Nephron (organoid): Measurements from ENCODE around the gene BTNL2.
"Not testable (repeated sequence)": the region's sequence is repeated elsewhere in the genome, so short reads cannot be mapped to it uniquely, and the experiment has no call there.

ENCODE experiments used
- H3K27ac Mint-ChIP-seq, 3 experiments: 2 replicates each; pipeline ENCODE4 v1.8.0; 2020; ENCODE audit warnings: mixed read lengths in 3 of 3, mild to moderate bottlenecking in 2 of 3, moderate library complexity in 1 of 3
- H3K27me3 Mint-ChIP-seq: 2 replicates; pipeline ENCODE4 v1.8.0; 2021; ENCODE audit warnings: low read depth, mild to moderate bottlenecking, moderate library complexity, mixed read lengths
- H3K36me3 Mint-ChIP-seq: 2 replicates; pipeline ENCODE4 v1.8.0; 2020; ENCODE audit warnings: low read depth, mixed read lengths
- H3K4me1 Mint-ChIP-seq: 2 replicates; pipeline ENCODE4 v1.8.0; 2020; ENCODE audit warnings: mixed read lengths
- H3K4me3 Mint-ChIP-seq, 3 experiments: 2 replicates each; pipeline ENCODE4 v1.8.0; 2020; ENCODE audit warnings: mild to moderate bottlenecking in 3 of 3, mixed read lengths in 3 of 3, moderate library complexity in 2 of 3
- H3K9me3 Mint-ChIP-seq: 2 replicates; pipeline ENCODE4 v1.8.0; 2020; ENCODE audit warnings: mixed read lengths
- TF ChIP-seq, protein P1 (sequence below), 3 experiments: fragments of 200-600 bp; sonication (generic); IDR thresholded peaks; one replicate each; pipeline ENCODE4 v1.5.0; 2021; ENCODE audit warnings: antibody characterized with exemption in 3 of 3; ENCODE audit not compliant: unreplicated experiment in 3 of 3

The BTNL2 gene

DNA sequence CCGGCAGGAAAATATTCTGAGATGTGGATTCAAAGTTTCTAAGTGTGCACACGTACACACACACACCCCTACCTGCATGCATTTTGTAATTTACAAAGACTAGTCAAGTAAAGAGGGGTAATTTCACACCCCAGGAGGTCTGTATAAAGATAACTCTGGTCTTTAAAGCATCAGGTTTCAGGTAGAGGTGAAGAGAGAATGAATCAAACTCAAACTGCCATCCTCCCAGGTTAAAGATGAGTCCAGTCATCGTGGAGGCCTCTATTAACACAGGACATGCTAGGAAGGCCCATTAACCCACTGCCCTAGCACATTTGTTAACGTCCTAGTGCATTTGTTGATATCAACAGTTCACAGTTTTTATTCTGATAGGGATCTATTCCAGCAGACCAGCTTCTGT is 29.2 kb upstream of the BTNL2 start:
- no peaks in the 10 kb centered on the region for H3K9me3 Mint-ChIP-seq
- H3K27me3 Mint-ChIP-seq = peaks cover 18% of the 10 kb centered on the region
- no peaks in the 10 kb centered on the region for H3K36me3 Mint-ChIP-seq
- H3K4me3 Mint-ChIP-seq = no peak overlapping the region
- TF ChIP-seq, protein P1, sequence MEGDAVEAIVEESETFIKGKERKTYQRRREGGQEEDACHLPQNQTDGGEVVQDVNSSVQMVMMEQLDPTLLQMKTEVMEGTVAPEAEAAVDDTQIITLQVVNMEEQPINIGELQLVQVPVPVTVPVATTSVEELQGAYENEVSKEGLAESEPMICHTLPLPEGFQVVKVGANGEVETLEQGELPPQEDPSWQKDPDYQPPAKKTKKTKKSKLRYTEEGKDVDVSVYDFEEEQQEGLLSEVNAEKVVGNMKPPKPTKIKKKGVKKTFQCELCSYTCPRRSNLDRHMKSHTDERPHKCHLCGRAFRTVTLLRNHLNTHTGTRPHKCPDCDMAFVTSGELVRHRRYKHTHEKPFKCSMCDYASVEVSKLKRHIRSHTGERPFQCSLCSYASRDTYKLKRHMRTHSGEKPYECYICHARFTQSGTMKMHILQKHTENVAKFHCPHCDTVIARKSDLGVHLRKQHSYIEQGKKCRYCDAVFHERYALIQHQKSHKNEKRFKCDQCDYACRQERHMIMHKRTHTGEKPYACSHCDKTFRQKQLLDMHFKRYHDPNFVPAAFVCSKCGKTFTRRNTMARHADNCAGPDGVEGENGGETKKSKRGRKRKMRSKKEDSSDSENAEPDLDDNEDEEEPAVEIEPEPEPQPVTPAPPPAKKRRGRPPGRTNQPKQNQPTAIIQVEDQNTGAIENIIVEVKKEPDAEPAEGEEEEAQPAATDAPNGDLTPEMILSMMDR (IDR thresholded peaks at IDR 0.05; ENCODE audit: unreplicated experiment in 3 of 3) = no peak
- H3K27ac Mint-ChIP-seq = no peak overlapping the region
- H3K4me1 Mint-ChIP-seq = no peaks in the 10 kb centered on the region

DNA sequence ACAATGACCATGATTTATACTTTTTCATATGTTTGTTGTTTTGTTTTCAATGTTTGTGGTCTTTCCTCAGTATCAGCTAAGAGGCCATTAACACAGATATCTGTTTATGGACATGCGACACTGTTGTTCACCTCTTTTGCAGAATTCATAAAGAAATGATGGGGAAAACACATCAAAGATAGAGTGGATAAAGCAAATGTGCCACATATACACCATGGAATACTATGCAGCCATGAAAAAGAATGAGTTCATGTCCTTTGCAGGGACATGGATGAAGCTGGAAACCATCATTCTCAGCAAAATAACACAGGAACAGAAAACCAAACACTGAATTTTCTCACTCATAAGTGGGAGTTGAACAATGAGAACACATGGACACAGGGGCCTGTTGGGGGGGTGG is 27.0 kb upstream of the BTNL2 start:
- not testable (repeated sequence) for H3K4me3 Mint-ChIP-seq, H3K27ac Mint-ChIP-seq, H3K4me1 Mint-ChIP-seq, H3K36me3 Mint-ChIP-seq, H3K9me3 Mint-ChIP-seq
- H3K27me3 Mint-ChIP-seq = peaks cover 19% of the 10 kb centered on the region

- H3K9me3 Mint-ChIP-seq = no peaks in the 10 kb centered on the region
- H3K4me1 Mint-ChIP-seq = no peaks in the 10 kb centered on the region
- no peak overlapping the region for H3K27ac Mint-ChIP-seq
- TF ChIP-seq, protein P1 (IDR thresholded peaks at IDR 0.05; ENCODE audit: unreplicated experiment in 3 of 3) = peak; percentile 52 to 71 (median 59)
- peaks cover 11% of the 10 kb centered on the region for H3K27me3 Mint-ChIP-seq
- no peak overlapping the region for H3K4me3 Mint-ChIP-seq
- no peaks in the 10 kb centered on the region for H3K36me3 Mint-ChIP-seq
These were observed 25.1 kb upstream of the BTNL2 start for GRCh38 chr6:32432050-32432450.

- peaks cover 11% of the 10 kb centered on the region for H3K27me3 Mint-ChIP-seq
- TF ChIP-seq, protein P1 (IDR thresholded peaks at IDR 0.05; ENCODE audit: unreplicated experiment in 3 of 3) = no peak
- no peaks in the 10 kb centered on the region for H3K36me3 Mint-ChIP-seq
- H3K27ac Mint-ChIP-seq = no peak overlapping the region
- H3K4me3 Mint-ChIP-seq = no peak overlapping the region
- H3K9me3 Mint-ChIP-seq = no peaks in the 10 kb centered on the region
- H3K4me1 Mint-ChIP-seq = no peaks in the 10 kb centered on the region
These were observed 24.2 kb upstream of the BTNL2 start for GRCh38 chr6:32431142-32431541.

DNA sequence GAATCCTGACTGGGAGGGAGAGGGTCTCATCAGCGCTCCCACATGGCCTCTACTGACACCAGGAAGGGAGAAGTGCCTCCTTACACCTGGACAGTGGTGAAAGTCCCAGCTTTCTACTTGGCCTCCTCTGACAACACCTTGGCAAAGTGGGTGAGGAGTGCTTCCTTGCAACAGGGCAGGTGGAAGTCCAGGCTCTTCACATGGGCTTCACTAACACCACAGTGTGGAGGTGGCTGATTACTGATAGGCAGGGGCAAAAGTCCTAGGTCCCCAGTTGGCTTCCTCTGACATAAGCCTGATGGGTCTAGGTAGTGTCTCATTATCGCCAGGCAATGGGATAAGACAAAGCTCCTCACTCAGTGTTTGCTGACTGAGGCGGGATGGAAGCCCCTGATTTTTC is 23.2 kb upstream of the BTNL2 start:
- Mint-ChIP-seq H3K27ac (no peak overlapping the region), H3K36me3 (no peaks in the 10 kb centered on the region), H3K4me3 (no peak overlapping the region), H3K4me1 (no peaks in the 10 kb centered on the region), H3K9me3 (no peaks in the 10 kb centered on the region), H3K27me3 (peaks cover 11% of the 10 kb centered on the region)
- TF ChIP-seq, protein P1 (IDR thresholded peaks at IDR 0.05; ENCODE audit: unreplicated experiment in 3 of 3) = no peak

- Mint-ChIP-seq H3K27me3 (peaks cover 11% of the 10 kb centered on the region), H3K9me3 (no peaks in the 10 kb centered on the region)
These were observed 21.0 kb upstream of the BTNL2 start for GRCh38 chr6:32427934-32428474.

More at GRCh38 chr6:32427934-32428474, 21.0 kb upstream of the BTNL2 start:
- H3K4me3 Mint-ChIP-seq = no peak overlapping the region
- TF ChIP-seq, protein P1 (IDR thresholded peaks at IDR 0.05; ENCODE audit: unreplicated experiment in 3 of 3) = no peak
- no peaks in the 10 kb centered on the region for H3K4me1 Mint-ChIP-seq
- H3K27ac Mint-ChIP-seq = no peak overlapping the region
- H3K36me3 Mint-ChIP-seq = no peaks in the 10 kb centered on the region
